ENCODE data around the gene UNC80. TPM values are rescaled to one million over a fixed set of nuclear protein-coding genes. Genes with fewer than 3 reads are reported as not detected.

UNC80 gene
- total RNA-seq, 1 donor from 2014 or later, result not detected

GRCh38 chr2:209809256-209809655 lies 37.6 kb downstream of the UNC80 start:
- no peak for DNase-seq (ENCODE audit: low read depth)

- no peak for DNase-seq (ENCODE audit: low read depth)
Measured at GRCh38 chr2:209817844-209818271, 46.2 kb downstream of the UNC80 start.

- DNase-seq (ENCODE audit: low read depth), result no peak
Measured at GRCh38 chr2:209818939-209819338, 47.3 kb downstream of the UNC80 start.

GRCh38 chr2:209821806-209822205 lies 50.2 kb downstream of the UNC80 start:
- no peak for DNase-seq (ENCODE audit: low read depth)

- DNase-seq (ENCODE audit: low read depth), result no peak
Measured at GRCh38 chr2:209823484-209823883, 51.9 kb downstream of the UNC80 start.

- no peak for DNase-seq (ENCODE audit: low read depth)
Measured at GRCh38 chr2:209824391-209824790, 52.8 kb downstream of the UNC80 start.

- no peak for DNase-seq (ENCODE audit: low read depth)
Measured at GRCh38 chr2:209830722-209831465, 59.3 kb downstream of the UNC80 start.

- DNase-seq (ENCODE audit: low read depth), result no peak
Measured at GRCh38 chr2:209834767-209835166, 63.1 kb downstream of the UNC80 start.

GRCh38 chr2:209840434-209840833 lies 68.8 kb downstream of the UNC80 start:
- DNase-seq (ENCODE audit: low read depth), result no peak

GRCh38 chr2:209845666-209846065 lies 74.0 kb downstream of the UNC80 start:
- DNase-seq (ENCODE audit: low read depth), result no peak

- DNase-seq (ENCODE audit: low read depth), result no peak
Measured at GRCh38 chr2:209864716-209865295, 93.2 kb downstream of the UNC80 start.

- no peak for DNase-seq (ENCODE audit: low read depth)
Measured at GRCh38 chr2:209868271-209868994, 96.8 kb downstream of the UNC80 start.

GRCh38 chr2:209870067-209870466 lies 98.4 kb downstream of the UNC80 start:
- no peak for DNase-seq (ENCODE audit: low read depth)

GRCh38 chr2:209872675-209873074 lies 101.0 kb downstream of the UNC80 start:
- peak; percentile 53 for DNase-seq (ENCODE audit: low read depth)

GRCh38 chr2:209875270-209875669 lies 103.6 kb downstream of the UNC80 start:
- DNase-seq (ENCODE audit: low read depth), result no peak

GRCh38 chr2:209876211-209876610 lies 104.6 kb downstream of the UNC80 start:
- DNase-seq (ENCODE audit: low read depth), result no peak

GRCh38 chr2:209878701-209879100 lies 107.1 kb downstream of the UNC80 start:
- no peak for DNase-seq (ENCODE audit: low read depth)

- no peak for DNase-seq (ENCODE audit: low read depth)
Measured at GRCh38 chr2:209900638-209901037, 129.0 kb downstream of the UNC80 start.

- no peak for DNase-seq (ENCODE audit: low read depth)
Measured at GRCh38 chr2:209901172-209901571, 129.5 kb downstream of the UNC80 start.

GRCh38 chr2:209905691-209906090 lies 134.1 kb downstream of the UNC80 start:
- DNase-seq (ENCODE audit: low read depth), result peak; percentile 82

- DNase-seq (ENCODE audit: low read depth), result no peak
Measured at GRCh38 chr2:209907746-209908145, 136.1 kb downstream of the UNC80 start.

GRCh38 chr2:209908511-209908910 lies 136.9 kb downstream of the UNC80 start:
- no peak for DNase-seq (ENCODE audit: low read depth)

Data from myocyte (in vitro differentiated cells).